Measurements from ENCODE around the gene IFT74. TPM values are rescaled to one million over a fixed set of nuclear protein-coding genes. Genes with fewer than 3 reads are reported as not detected.

The IFT74 gene
- total RNA-seq, 1 donor from 2014 or later, result 19.0 TPM

DNA sequence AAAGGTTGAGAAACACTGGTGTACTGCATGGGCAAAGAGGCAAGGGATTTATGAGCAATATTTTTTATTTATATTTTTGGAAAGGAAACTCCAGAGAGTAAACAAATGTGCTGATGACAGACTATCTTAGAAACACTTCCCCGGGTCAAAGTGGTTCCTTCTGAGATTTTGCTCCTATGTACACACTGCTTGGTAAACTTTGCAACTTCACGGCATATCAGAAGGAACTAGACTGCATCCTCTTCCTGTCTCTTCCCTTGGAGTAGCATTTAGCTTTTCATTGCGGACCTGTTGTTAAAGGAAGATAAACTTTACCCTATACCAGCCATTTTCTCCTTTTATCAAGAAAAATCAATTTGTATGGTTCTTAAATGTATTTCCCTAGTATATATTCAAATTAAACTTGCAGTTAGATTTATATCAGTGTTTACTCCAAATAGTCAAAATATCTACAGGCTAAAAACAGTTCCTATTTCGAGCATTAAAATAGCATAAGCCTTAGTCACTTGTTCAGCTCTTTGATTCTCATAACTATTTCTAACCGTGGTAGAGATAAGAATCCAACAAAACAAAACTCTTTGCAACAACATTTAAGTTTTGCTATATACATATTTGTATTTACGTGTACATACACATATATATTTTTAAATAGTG, 97.3 kb downstream of the IFT74 start:
- Mint-ChIP-seq H3K4me3 (no peak overlapping the region), H3K27me3 (ENCODE audit: low read depth) (no peaks in the 10 kb centered on the region), H3K9me3 (no peaks in the 10 kb centered on the region), H3K36me3 (ENCODE audit: low read depth) (peaks cover 15% of the 10 kb centered on the region), H3K27ac (ENCODE audit: unreplicated experiment) (no peak overlapping the region), H3K4me1 (no peaks in the 10 kb centered on the region)
- no peak for DNase-seq (ENCODE audit: low read depth, low spot score)
- TF ChIP-seq, protein P1, sequence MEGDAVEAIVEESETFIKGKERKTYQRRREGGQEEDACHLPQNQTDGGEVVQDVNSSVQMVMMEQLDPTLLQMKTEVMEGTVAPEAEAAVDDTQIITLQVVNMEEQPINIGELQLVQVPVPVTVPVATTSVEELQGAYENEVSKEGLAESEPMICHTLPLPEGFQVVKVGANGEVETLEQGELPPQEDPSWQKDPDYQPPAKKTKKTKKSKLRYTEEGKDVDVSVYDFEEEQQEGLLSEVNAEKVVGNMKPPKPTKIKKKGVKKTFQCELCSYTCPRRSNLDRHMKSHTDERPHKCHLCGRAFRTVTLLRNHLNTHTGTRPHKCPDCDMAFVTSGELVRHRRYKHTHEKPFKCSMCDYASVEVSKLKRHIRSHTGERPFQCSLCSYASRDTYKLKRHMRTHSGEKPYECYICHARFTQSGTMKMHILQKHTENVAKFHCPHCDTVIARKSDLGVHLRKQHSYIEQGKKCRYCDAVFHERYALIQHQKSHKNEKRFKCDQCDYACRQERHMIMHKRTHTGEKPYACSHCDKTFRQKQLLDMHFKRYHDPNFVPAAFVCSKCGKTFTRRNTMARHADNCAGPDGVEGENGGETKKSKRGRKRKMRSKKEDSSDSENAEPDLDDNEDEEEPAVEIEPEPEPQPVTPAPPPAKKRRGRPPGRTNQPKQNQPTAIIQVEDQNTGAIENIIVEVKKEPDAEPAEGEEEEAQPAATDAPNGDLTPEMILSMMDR (conservative IDR thresholded peaks at IDR 0.05), result no peak

DNA sequence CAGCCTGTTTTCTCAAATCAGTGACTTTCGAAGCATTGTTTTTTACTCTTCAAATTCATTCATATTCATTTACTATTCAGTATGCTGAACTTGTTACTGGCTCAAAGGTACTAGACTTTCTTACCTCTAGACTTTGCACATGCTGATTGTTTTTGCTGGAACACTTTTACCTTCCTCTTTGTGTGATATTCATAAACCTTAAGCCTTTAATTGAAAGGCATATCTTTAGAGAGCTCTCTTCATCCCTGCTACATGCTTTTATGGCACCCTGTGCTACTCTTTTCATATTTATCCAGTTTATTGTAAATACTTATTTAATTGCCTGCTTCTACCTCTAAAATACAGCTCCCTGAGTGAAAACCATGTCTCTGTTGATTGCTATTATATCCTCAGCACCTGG, 97.9 kb downstream of the IFT74 start:
- Mint-ChIP-seq H3K4me3 (no peak overlapping the region), H3K36me3 (ENCODE audit: low read depth) (peaks cover 10% of the 10 kb centered on the region), H3K9me3 (no peaks in the 10 kb centered on the region), H3K27me3 (ENCODE audit: low read depth) (no peaks in the 10 kb centered on the region), H3K27ac (ENCODE audit: unreplicated experiment) (no peak overlapping the region), H3K4me1 (no peaks in the 10 kb centered on the region)
- TF ChIP-seq, protein P1 (conservative IDR thresholded peaks at IDR 0.05), result no peak
- no peak for DNase-seq (ENCODE audit: low read depth, low spot score)

DNA sequence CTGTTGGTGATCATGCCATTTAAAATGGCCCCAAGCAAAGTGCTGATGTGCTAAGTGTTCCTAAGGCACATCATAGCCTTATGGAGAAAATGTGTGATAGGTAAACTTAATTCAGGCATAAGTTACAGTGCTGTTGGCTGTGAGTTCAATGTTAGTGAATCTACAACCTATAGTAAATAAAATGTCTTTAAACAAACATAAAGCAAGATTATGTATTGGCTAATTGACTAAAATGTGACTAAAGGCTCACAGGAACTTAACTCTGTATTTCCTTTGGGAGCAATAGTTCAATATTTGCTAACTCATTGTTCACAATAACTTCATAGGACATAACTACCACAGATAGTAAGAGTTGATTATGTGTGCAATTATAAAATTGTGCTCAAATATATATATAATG, 98.6 kb downstream of the IFT74 start:
- no peaks in the 10 kb centered on the region for H3K27me3 Mint-ChIP-seq (ENCODE audit: low read depth)
- H3K27ac Mint-ChIP-seq (ENCODE audit: unreplicated experiment), result no peak overlapping the region
- H3K4me1 Mint-ChIP-seq, result no peaks in the 10 kb centered on the region
- peaks cover 6% of the 10 kb centered on the region for H3K36me3 Mint-ChIP-seq (ENCODE audit: low read depth)
- no peak for DNase-seq (ENCODE audit: low read depth, low spot score)
- TF ChIP-seq, protein P1 (conservative IDR thresholded peaks at IDR 0.05), result no peak
- no peaks in the 10 kb centered on the region for H3K9me3 Mint-ChIP-seq
- H3K4me3 Mint-ChIP-seq, result no peak overlapping the region

DNA sequence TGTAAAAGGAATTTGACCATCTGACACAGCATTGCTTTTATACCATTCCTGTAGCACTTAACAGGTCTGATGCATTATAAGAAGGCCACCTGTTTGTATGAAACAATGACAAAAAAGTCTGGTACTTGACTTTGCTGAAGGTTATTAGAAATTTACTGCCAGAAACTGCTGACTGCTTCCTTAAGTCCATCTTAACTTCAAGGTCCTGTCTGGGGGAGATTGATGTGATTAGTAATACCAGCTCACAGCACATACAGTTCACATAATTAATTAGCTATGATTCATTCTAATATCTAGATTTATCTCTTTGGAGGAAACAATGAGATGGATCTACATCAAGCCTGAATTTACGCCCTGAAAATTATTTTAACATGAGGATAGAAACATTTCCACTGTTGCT, 103.2 kb downstream of the IFT74 start:
- TF ChIP-seq, protein P1 (conservative IDR thresholded peaks at IDR 0.05), result no peak
- Mint-ChIP-seq H3K4me3 (no peak overlapping the region), H3K27me3 (ENCODE audit: low read depth) (no peaks in the 10 kb centered on the region), H3K27ac (ENCODE audit: unreplicated experiment) (no peak overlapping the region), H3K4me1 (no peaks in the 10 kb centered on the region), H3K9me3 (no peaks in the 10 kb centered on the region), H3K36me3 (ENCODE audit: low read depth) (peaks cover 5% of the 10 kb centered on the region)
- DNase-seq (ENCODE audit: low read depth, low spot score), result no peak

DNA sequence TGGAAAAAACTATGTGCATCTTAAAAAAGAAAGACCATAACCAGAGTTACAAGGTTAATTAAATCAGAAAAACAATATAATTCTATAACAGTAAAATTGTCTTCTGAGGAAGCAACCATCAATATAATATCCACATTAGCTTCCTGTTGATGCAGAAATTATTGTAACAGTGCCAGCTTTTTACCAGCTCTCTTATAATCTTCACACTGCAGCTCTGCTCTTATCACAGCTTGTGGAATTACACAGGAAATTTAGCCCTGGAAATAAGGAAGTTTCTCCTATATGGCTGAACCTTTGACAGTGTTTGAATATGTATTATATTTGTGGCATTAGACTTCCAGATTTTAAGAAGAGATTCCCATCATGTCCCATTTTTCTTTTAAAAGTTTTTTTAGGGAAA, 103.7 kb downstream of the IFT74 start:
- Mint-ChIP-seq H3K4me1 (no peaks in the 10 kb centered on the region), H3K9me3 (no peaks in the 10 kb centered on the region), H3K27me3 (ENCODE audit: low read depth) (no peaks in the 10 kb centered on the region), H3K36me3 (ENCODE audit: low read depth) (peaks cover 5% of the 10 kb centered on the region), H3K4me3 (no peak overlapping the region), H3K27ac (ENCODE audit: unreplicated experiment) (no peak overlapping the region)
- TF ChIP-seq, protein P1 (conservative IDR thresholded peaks at IDR 0.05), result no peak
- DNase-seq (ENCODE audit: low read depth, low spot score), result no peak

Measured in neural crest cell (in vitro differentiated cells).